ENCODE measurements around the gene ETS1. TPM values are rescaled to one million over a fixed set of nuclear protein-coding genes. Genes with fewer than 3 reads are reported as not detected.

The ETS1 gene
- total RNA-seq, 4 donors from 2014 or later: 39.5 to 74.4 (median 59.7) TPM

GRCh38 chr11:128416976-128417375 lies 170.4 kb downstream of the ETS1 start:
- intact Hi-C loops (cut with DNase I): loop anchor here (10.0 kb wide), 1 partner anchor 122 kb away; no protein-coding TSS in a partner anchor
- Histone ChIP-seq H3K4me3 (no peak overlapping the region), H3K27ac (replicated peaks in 1 of 4) (peak overlapping the region; percentile 53 to 66 (median 60)), H3K4me1 (peaks cover 3 to 33% (median 25%) of the 10 kb centered on the region in 4 donors), H3K36me3 (no peaks in the 10 kb centered on the region), H3K9me3 (no peaks in the 10 kb centered on the region), H3K27me3 (no peaks in the 10 kb centered on the region)
- DNase-seq (ENCODE audit: extremely low spot score): no peak
- TF ChIP-seq POLR2A (IDR thresholded peaks at IDR 0.05; ENCODE audit: low read depth): no peak
- TF ChIP-seq CTCF (IDR thresholded peaks at IDR 0.05): no peak
- TF ChIP-seq POLR2AphosphoS5 (IDR thresholded peaks at IDR 0.05): no peak
- no peak for TF ChIP-seq EP300 (IDR thresholded peaks at IDR 0.05)
- 70% methylated on average over 1 of the region's 1 CpG for WGBS

GRCh38 chr11:128415539-128415938 lies 171.8 kb downstream of the ETS1 start:
- no peaks in the 10 kb centered on the region for H3K9me3 ChIP-seq
- intact Hi-C loops (cut with DNase I): loop anchor here (10.0 kb wide), 1 partner anchor 121 kb away; no protein-coding TSS in a partner anchor
- H3K27me3 ChIP-seq: no peaks in the 10 kb centered on the region
- H3K36me3 ChIP-seq: no peaks in the 10 kb centered on the region
- TF ChIP-seq POLR2AphosphoS5 (IDR thresholded peaks at IDR 0.05) (no peak), CTCF (IDR thresholded peaks at IDR 0.05) (no peak), EP300 (IDR thresholded peaks at IDR 0.05) (no peak), POLR2A (IDR thresholded peaks at IDR 0.05; ENCODE audit: low read depth) (no peak)
- H3K27ac ChIP-seq (replicated peaks in 1 of 4): no peak overlapping the region
- H3K4me3 ChIP-seq: no peak overlapping the region
- peak; percentile 29 for DNase-seq (ENCODE audit: extremely low spot score)
- WGBS: 48% methylated on average over 3 of the region's 3 CpGs
- H3K4me1 ChIP-seq: peaks cover 3 to 27% (median 21%) of the 10 kb centered on the region in 4 donors

- H3K27me3 ChIP-seq: no peaks in the 10 kb centered on the region
- H3K36me3 ChIP-seq: no peaks in the 10 kb centered on the region
- no peak overlapping the region for H3K4me3 ChIP-seq
- no peaks in the 10 kb centered on the region for H3K9me3 ChIP-seq
- intact Hi-C loops (cut with DNase I): loop anchor here (10.0 kb wide), 1 partner anchor 118 kb away; no protein-coding TSS in a partner anchor
- H3K4me1 ChIP-seq: peaks cover 7 to 32% (median 21%) of the 10 kb centered on the region in 4 donors
- no peak overlapping the region for H3K27ac ChIP-seq (replicated peaks in 1 of 4)
- WGBS: 92% methylated on average over 4 of the region's 4 CpGs
- TF ChIP-seq CTCF (IDR thresholded peaks at IDR 0.05) (no peak), POLR2A (IDR thresholded peaks at IDR 0.05; ENCODE audit: low read depth) (no peak), POLR2AphosphoS5 (IDR thresholded peaks at IDR 0.05) (no peak), EP300 (IDR thresholded peaks at IDR 0.05) (no peak)
- no peak for DNase-seq (ENCODE audit: extremely low spot score)
These were observed 174.2 kb downstream of the ETS1 start for GRCh38 chr11:128412847-128413791.

- no peak for TF ChIP-seq CTCF (IDR thresholded peaks at IDR 0.05)
- TF ChIP-seq POLR2A (IDR thresholded peaks at IDR 0.05; ENCODE audit: low read depth): no peak
- TF ChIP-seq POLR2AphosphoS5 (IDR thresholded peaks at IDR 0.05): no peak
- no peak for TF ChIP-seq EP300 (IDR thresholded peaks at IDR 0.05)
- Histone ChIP-seq H3K4me1 (peaks cover 6 to 28% (median 11%) of the 10 kb centered on the region in 4 donors), H3K4me3 (no peak overlapping the region), H3K27ac (replicated peaks in 1 of 4) (peak overlapping the region in 1 of 4 donors; percentile 3), H3K27me3 (no peaks in the 10 kb centered on the region), H3K9me3 (no peaks in the 10 kb centered on the region), H3K36me3 (no peaks in the 10 kb centered on the region)
- WGBS: 81% methylated on average over 5 of the region's 5 CpGs
- intact Hi-C loops (cut with DNase I): loop anchor here (10.0 kb wide), 1 partner anchor 117 kb away; no protein-coding TSS in a partner anchor
- peak; percentile 10 for DNase-seq (ENCODE audit: extremely low spot score)
These were observed 175.5 kb downstream of the ETS1 start for GRCh38 chr11:128411812-128412211.
